SJCRH30 (cell line): ENCODE measurements around the gene CLMN. TPM values are rescaled to one million over a fixed set of nuclear protein-coding genes. Genes with fewer than 3 reads are reported as not detected.

Experiments
- DNase-seq, 2 experiments: peaks; one replicate each; pipeline ENCODE4 v3.0.0-alpha.2; 2015 to 2020
- H3K27ac ChIP-seq: fragments of 250-450 bp; sonication (Bioruptor Pico); 2 replicates; pipeline ENCODE4 v1.5.1; 2020; ENCODE audit warnings: mild to moderate bottlenecking, moderate library complexity
- H3K27me3 ChIP-seq: fragments of 250-450 bp; sonication (Bioruptor Pico); 2 replicates; pipeline ENCODE4 v1.5.1; 2020; ENCODE audit warnings: mild to moderate bottlenecking, moderate library complexity
- H3K36me3 ChIP-seq: fragments of 250-450 bp; sonication (Bioruptor Pico); 2 replicates; pipeline ENCODE4 v1.5.1; 2020; ENCODE audit warnings: mild to moderate bottlenecking, moderate library complexity
- H3K4me1 ChIP-seq: fragments of 250-450 bp; sonication (Bioruptor Pico); 2 replicates; pipeline ENCODE4 v1.5.1; 2020; ENCODE audit warnings: mild to moderate bottlenecking, moderate library complexity
- H3K4me3 ChIP-seq: fragments of 250-450 bp; sonication (Bioruptor Pico); 2 replicates; pipeline ENCODE4 v1.5.1; 2020; ENCODE audit warnings: mild to moderate bottlenecking, moderate library complexity
- H3K9me3 ChIP-seq: fragments of 250-450 bp; sonication (Bioruptor Pico); replicated peaks from 2 replicates; pipeline ENCODE4 v1.5.1; 2020; ENCODE audit warnings: mild to moderate bottlenecking, moderate library complexity
- total RNA-seq: library from RNA; depleted of rRNA; stranded (reverse); fragments of >200 nt; shearing (Covaris generic); gene quantifications from 2 replicates; pipeline ENCODE4 v1.2.3, GENCODE V29; 2014; rRNA removed

Gene CLMN, protein sequence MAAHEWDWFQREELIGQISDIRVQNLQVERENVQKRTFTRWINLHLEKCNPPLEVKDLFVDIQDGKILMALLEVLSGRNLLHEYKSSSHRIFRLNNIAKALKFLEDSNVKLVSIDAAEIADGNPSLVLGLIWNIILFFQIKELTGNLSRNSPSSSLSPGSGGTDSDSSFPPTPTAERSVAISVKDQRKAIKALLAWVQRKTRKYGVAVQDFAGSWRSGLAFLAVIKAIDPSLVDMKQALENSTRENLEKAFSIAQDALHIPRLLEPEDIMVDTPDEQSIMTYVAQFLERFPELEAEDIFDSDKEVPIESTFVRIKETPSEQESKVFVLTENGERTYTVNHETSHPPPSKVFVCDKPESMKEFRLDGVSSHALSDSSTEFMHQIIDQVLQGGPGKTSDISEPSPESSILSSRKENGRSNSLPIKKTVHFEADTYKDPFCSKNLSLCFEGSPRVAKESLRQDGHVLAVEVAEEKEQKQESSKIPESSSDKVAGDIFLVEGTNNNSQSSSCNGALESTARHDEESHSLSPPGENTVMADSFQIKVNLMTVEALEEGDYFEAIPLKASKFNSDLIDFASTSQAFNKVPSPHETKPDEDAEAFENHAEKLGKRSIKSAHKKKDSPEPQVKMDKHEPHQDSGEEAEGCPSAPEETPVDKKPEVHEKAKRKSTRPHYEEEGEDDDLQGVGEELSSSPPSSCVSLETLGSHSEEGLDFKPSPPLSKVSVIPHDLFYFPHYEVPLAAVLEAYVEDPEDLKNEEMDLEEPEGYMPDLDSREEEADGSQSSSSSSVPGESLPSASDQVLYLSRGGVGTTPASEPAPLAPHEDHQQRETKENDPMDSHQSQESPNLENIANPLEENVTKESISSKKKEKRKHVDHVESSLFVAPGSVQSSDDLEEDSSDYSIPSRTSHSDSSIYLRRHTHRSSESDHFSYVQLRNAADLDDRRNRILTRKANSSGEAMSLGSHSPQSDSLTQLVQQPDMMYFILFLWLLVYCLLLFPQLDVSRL
- 24.7 and 29.0 TPM in 2 replicates for total RNA-seq

DNA sequence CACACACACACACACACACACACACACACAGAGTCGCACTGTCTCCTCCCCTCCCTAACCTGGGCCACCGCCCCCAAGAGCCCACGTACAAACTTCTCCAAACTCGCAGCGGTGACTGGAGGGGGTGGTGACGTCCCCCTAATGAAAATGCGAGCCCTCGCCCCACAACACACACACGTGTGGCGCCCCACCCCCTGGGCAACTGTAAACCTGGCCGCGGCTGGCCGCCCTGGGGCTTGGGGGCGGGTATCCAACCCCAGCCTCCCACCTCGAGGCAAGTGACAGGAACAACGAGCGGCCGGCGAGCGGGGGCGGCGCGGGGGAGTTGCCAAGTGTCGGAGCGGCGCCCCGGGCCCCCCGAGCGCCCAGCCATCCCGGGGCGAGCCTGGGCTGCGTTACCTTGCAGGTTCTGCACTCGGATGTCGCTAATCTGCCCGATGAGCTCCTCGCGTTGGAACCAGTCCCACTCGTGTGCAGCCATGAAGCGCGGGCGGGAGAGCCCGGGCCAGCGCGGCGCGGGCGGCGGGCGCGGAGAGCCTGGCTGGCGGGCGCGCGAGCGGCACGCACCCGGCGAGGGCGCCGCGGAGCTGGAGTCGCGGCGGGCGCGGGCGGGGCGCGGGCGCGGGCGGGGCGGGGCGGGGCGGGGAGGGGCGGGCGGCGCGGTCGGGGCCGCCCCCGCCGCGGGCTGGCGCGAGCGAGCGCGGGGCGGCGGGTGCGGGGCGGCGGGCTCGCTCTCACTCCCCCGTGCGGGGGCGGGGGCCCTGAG is at the start of gene CLMN:
Gene CLMN (minus strand): TSS at position 597 of the 766 bp plus-strand sequence. CDS start 116 bp downstream, at position 481.
- Histone ChIP-seq H3K36me3 (no peaks in the 10 kb centered on the region), H3K27ac (peak within 1 kb of the TSS; percentile 67)
- peak; percentile 69 to 71 for DNase-seq

DNA sequence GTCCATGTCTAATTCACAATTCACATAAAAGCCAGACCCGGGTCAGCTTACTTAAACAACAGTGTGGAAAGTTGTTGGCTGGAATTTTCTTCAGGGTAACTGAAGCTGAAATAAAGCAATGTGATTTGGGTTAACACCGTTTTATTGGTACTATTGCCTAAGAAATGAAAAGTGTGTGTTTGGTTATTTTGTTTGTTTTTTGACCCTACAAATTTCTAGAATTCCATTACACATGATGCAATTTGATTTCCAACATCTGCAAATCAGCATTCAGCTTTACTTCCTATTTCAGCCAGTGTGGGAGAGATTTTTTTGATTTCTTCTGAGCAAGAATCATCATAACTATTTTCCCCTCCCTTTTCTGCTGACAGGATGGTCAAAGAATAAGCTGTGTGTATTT is 45.7 kb upstream of the CLMN start:
- DNase-seq = no peak
- H3K27me3 ChIP-seq = no peaks in the 10 kb centered on the region

More for the DNA sequence above, at the start of gene CLMN:
- Histone ChIP-seq H3K4me1 (peaks cover 50% of the 10 kb centered on the region), H3K4me3 (peak within 1 kb of the TSS; percentile 79), H3K9me3 (no peaks in the 10 kb centered on the region), H3K27me3 (no peaks in the 10 kb centered on the region)

GRCh38 chr14:95364481-95365209 is 44.9 kb upstream of the CLMN start:
- no peak overlapping the region for H3K4me3 ChIP-seq
- no peak for DNase-seq
- peaks cover 12% of the 10 kb centered on the region for H3K4me1 ChIP-seq
- H3K27ac ChIP-seq = no peak overlapping the region
- no peaks in the 10 kb centered on the region for H3K27me3 ChIP-seq
- no peaks in the 10 kb centered on the region for H3K36me3 ChIP-seq
- no peaks in the 10 kb centered on the region for H3K9me3 ChIP-seq

More for the DNA sequence above, 45.7 kb upstream of the CLMN start:
- no peaks in the 10 kb centered on the region for H3K36me3 ChIP-seq
- no peak overlapping the region for H3K4me3 ChIP-seq
- no peaks in the 10 kb centered on the region for H3K9me3 ChIP-seq
- H3K27ac ChIP-seq = no peak overlapping the region
- peaks cover 12% of the 10 kb centered on the region for H3K4me1 ChIP-seq

GRCh38 chr14:95363468-95363954 is 43.8 kb upstream of the CLMN start:
- no peaks in the 10 kb centered on the region for H3K27me3 ChIP-seq
- no peaks in the 10 kb centered on the region for H3K36me3 ChIP-seq
- H3K9me3 ChIP-seq = no peaks in the 10 kb centered on the region
- H3K4me1 ChIP-seq = peaks cover 12% of the 10 kb centered on the region
- H3K4me3 ChIP-seq = no peak overlapping the region
- H3K27ac ChIP-seq = no peak overlapping the region
- DNase-seq = no peak

GRCh38 chr14:95362138-95362494 is 42.4 kb upstream of the CLMN start:
- Histone ChIP-seq H3K9me3 (no peaks in the 10 kb centered on the region), H3K4me3 (no peak overlapping the region), H3K36me3 (no peaks in the 10 kb centered on the region), H3K27ac (no peak overlapping the region), H3K4me1 (peaks cover 12% of the 10 kb centered on the region), H3K27me3 (no peaks in the 10 kb centered on the region)
- no peak for DNase-seq

DNA sequence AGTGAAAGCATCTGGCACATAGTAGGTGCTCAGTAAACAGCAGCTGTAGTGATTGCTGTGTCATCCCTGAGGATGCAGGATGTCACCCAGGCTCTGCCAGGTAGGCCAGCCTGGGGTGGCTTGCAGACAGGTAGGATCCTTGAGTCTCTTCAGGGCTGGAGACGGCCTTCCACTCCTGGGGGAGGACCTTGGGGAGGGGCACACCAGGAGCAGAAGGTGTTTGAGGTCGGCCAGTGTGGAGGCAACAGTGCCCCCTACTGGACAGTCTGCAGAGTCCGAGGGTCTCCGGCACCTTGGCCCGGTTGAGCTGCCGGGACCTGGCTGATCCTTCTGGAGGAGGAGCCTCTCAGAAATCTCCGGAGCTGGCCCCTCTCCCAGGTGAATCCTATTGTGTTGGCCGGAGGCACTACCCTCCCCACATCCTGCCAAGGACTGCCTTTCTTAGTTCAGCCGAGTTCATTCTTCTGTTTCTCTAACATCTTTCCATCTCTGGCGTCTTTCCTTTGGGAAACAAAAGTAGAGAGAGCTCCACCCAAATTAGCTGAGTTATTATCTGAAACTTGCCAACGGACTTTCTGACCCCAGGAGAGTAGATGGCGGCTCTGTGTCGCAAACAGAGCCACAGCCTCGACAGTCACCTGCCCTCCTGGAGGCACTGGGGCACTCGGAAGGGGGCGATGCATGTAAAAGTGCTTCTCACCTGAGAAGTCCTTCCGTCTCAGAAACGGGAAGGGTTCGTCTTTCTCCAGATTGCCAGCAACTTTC is 41.8 kb upstream of the CLMN start:
- H3K4me1 ChIP-seq = peaks cover 16% of the 10 kb centered on the region
- no peaks in the 10 kb centered on the region for H3K9me3 ChIP-seq
- H3K27me3 ChIP-seq = no peaks in the 10 kb centered on the region
- H3K4me3 ChIP-seq = no peak overlapping the region
- no peaks in the 10 kb centered on the region for H3K36me3 ChIP-seq
- no peak overlapping the region for H3K27ac ChIP-seq
- no peak for DNase-seq

DNA sequence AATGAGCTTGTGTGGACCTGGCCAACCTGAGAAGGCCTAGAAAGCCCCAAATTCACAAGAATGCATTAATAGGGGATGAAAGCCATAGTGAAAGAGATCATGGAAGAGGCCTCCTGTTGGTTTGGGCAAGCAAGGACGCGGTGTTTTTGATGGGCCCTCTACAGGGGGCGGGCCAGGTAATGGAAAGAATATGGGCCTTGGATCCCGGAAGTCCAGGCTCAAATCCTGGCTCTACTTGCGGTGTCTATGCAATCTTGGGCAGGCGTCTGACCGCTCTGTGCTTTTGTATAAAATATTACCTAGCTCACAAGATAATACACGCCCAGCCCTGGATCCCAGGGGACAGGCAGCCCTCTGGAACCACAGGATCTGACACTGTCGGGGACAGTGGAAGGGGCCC is 41.1 kb upstream of the CLMN start:
- Histone ChIP-seq H3K9me3 (no peaks in the 10 kb centered on the region), H3K27ac (no peak overlapping the region), H3K4me3 (no peak overlapping the region), H3K4me1 (peaks cover 21% of the 10 kb centered on the region), H3K36me3 (no peaks in the 10 kb centered on the region), H3K27me3 (no peaks in the 10 kb centered on the region)
- no peak for DNase-seq

DNA sequence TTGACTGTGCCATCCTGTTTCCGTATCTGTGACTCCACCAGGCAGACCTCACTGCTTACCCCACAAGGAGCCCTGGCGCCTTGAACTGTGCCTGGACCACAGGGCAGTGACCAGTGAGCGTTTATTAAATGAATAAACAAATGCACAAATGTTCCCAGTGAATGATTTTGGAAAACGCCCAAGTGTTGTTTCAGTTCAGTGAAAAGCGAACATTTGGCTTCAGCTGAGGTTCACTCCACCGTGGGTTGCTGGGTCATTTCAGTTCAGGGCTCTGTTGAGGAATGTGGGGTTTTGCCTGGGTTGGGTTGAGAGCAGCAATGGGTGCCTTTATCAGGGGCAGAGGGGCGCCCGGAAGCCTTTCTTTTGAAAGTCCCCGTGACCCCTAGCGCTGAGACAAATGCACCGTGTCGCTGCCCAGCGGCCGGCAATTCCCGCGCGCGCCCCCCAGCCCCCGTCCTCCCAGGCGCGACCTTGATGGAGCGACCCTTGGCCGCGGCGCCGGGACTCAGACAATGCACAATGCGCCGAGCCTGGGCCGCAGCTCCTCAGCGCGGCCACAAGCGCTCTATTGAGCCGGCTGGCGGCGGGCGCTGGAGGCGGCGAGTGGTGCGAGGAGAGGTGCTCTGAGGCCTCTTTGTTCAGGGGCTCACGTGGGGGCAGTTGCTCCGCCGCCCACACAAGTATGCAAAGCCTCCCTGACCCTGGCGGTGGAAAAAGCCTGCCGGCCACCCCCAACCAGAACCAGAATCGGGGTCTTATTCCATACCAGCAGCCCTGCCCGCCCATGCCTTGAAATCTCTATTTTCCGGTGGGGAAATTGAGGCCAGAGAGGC is 40.5 kb upstream of the CLMN start:
- no peak overlapping the region for H3K4me3 ChIP-seq
- no peak for DNase-seq
- peaks cover 21% of the 10 kb centered on the region for H3K4me1 ChIP-seq
- no peaks in the 10 kb centered on the region for H3K27me3 ChIP-seq
- H3K9me3 ChIP-seq = no peaks in the 10 kb centered on the region; the same call in 1 of the 2 replicates
- H3K27ac ChIP-seq = no peak overlapping the region
- no peaks in the 10 kb centered on the region for H3K36me3 ChIP-seq

DNA sequence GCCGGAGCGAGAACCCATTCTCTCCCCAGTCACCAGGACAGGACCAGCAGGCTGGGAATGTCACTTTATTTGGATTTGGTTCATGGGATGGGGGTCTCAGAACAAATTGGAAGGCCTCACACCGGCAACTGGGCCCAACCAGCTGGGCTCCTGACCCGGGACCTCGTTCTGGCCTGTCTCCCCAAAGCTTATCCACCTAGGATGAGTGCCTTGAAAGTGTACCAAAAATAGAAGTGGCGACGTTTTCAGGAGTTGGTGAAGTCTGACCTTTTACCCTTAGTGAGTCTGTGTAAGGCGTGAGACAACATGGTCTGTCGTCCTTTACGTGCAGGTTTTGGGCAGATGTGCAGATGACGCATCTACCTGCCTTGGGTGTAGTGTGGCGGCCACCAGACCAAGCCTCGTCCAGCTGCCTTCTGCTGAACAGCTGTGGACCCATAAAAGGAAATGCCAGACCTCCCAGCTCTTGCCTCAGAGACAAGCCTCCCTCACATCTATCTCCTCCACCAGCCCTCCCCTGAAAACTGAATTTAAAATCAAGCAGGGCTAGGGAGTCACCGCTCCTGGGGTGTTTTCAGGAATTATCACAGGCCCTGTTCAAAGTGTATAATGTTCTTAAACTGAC is 36.6 kb upstream of the CLMN start:
- Histone ChIP-seq H3K27ac (peak overlapping the region; percentile 16; the same call in 1 of the 2 replicates), H3K36me3 (no peaks in the 10 kb centered on the region), H3K4me3 (no peak overlapping the region), H3K9me3 (peaks cover 5% of the 10 kb centered on the region; the same call in 1 of the 2 replicates), H3K4me1 (peaks cover 9% of the 10 kb centered on the region), H3K27me3 (no peaks in the 10 kb centered on the region)
- DNase-seq = peak; percentile 73 to 78

GRCh38 chr14:95355422-95355821 is 35.7 kb upstream of the CLMN start:
- DNase-seq = no peak
- peaks cover 5% of the 10 kb centered on the region; the same call in 1 of the 2 replicates for H3K9me3 ChIP-seq
- no peak overlapping the region for H3K4me3 ChIP-seq
- H3K27ac ChIP-seq = no peak overlapping the region
- no peaks in the 10 kb centered on the region for H3K36me3 ChIP-seq
- no peaks in the 10 kb centered on the region for H3K27me3 ChIP-seq
- H3K4me1 ChIP-seq = peaks cover 9% of the 10 kb centered on the region

GRCh38 chr14:95354834-95355233 is 35.1 kb upstream of the CLMN start:
- Histone ChIP-seq H3K4me3 (no peak overlapping the region), H3K36me3 (no peaks in the 10 kb centered on the region), H3K27ac (no peak overlapping the region), H3K27me3 (no peaks in the 10 kb centered on the region), H3K9me3 (peaks cover 5% of the 10 kb centered on the region; the same call in 1 of the 2 replicates), H3K4me1 (peaks cover 9% of the 10 kb centered on the region)
- DNase-seq = no peak

DNA sequence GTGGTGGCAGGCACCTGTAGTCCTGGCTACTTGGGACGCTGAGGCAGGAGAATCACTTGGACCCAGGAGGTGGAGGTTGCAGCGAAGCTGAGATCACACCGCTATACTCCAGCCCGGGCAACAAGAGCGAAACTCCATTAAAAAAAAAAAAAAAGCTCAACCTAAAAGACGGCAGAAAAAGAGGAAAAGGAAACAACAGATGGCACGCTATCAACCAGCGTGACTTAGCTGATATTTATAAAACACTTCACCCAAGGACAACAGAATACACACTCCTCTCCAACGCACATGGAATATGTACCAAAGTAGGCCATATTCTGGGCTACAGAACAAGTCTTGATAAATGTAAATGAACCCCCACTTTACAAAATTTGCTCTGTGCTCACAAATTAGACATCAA is 34.0 kb upstream of the CLMN start:
- no peak for DNase-seq
- peaks cover 5% of the 10 kb centered on the region; the same call in 1 of the 2 replicates for H3K9me3 ChIP-seq
- H3K4me1 ChIP-seq = peaks cover 9% of the 10 kb centered on the region
- no peak overlapping the region for H3K4me3 ChIP-seq
- H3K27me3 ChIP-seq = no peaks in the 10 kb centered on the region
- H3K36me3 ChIP-seq = no peaks in the 10 kb centered on the region
- H3K27ac ChIP-seq = no peak overlapping the region
